Calu3 (cell line): ENCODE results near the gene ABHD15. TPM values are rescaled to one million over a fixed set of nuclear protein-coding genes. Genes with fewer than 3 reads are reported as not detected.

ENCODE experiments used
- BruUV-seq: library from RNA; stranded (reverse); fragments of 400-500 nt; replicated peaks from 2 replicates; lab custom pipeline; 2021; lab: Mats Ljungman, UMichigan
- CTCF ChIA-PET: fragments of 300-600 bp; sonication (Branson Sonifier 250); formaldehyde crosslinking; loops from one replicate; lab custom pipeline; 2022; ENCODE audit warnings: antibody characterized with exemption; lab: Charles Lee
- DNase-seq: peaks from one replicate; pipeline ENCODE4 v3.0.0; 2022
- H3K27ac Mint-ChIP-seq: one replicate; pipeline ENCODE4 v1.8.0; 2022; ENCODE audit warnings: mixed read lengths; ENCODE audit not compliant: unreplicated experiment
- H3K27me3 Mint-ChIP-seq: one replicate; pipeline ENCODE4 v1.8.0; 2022; ENCODE audit warnings: mixed read lengths; ENCODE audit not compliant: unreplicated experiment
- H3K36me3 Mint-ChIP-seq: one replicate; pipeline ENCODE4 v1.8.0; 2022; ENCODE audit warnings: mild to moderate bottlenecking, moderate library complexity, mixed read lengths; ENCODE audit not compliant: insufficient read depth, unreplicated experiment
- H3K4me1 Mint-ChIP-seq: one replicate; pipeline ENCODE4 v1.8.0; 2022; ENCODE audit warnings: mild to moderate bottlenecking, low read depth, mixed read lengths; ENCODE audit not compliant: unreplicated experiment
- H3K4me3 Mint-ChIP-seq: one replicate; pipeline ENCODE4 v1.8.0; 2022; ENCODE audit warnings: mild to moderate bottlenecking, low read depth, moderate library complexity, mixed read lengths; ENCODE audit not compliant: unreplicated experiment
- H3K9me3 Mint-ChIP-seq: one replicate; pipeline ENCODE4 v1.8.0; 2022; ENCODE audit warnings: low read depth, mixed read lengths; ENCODE audit not compliant: unreplicated experiment
- CTCF ChIP-seq: fragments of 200-600 bp; IDR thresholded peaks from one replicate; pipeline ENCODE4 v1.8.0; 2022; ENCODE audit warnings: antibody characterized with exemption; ENCODE audit not compliant: unreplicated experiment
- intact Hi-C: fragments of 100-400 bp; cut with micrococcal nuclease; formaldehyde crosslinking; loops from one replicate; pipeline ENCODE4 v1.10.0; 2022; ENCODE audit not compliant: unreplicated experiment
- total RNA-seq: library from RNA; stranded (reverse); gene quantifications from 2 replicates; pipeline ENCODE4 v1.2.3, GENCODE V29; 2022

ABHD15 gene
- total RNA-seq, 1 experiment from 2014 or later = 12.5 TPM

DNA sequence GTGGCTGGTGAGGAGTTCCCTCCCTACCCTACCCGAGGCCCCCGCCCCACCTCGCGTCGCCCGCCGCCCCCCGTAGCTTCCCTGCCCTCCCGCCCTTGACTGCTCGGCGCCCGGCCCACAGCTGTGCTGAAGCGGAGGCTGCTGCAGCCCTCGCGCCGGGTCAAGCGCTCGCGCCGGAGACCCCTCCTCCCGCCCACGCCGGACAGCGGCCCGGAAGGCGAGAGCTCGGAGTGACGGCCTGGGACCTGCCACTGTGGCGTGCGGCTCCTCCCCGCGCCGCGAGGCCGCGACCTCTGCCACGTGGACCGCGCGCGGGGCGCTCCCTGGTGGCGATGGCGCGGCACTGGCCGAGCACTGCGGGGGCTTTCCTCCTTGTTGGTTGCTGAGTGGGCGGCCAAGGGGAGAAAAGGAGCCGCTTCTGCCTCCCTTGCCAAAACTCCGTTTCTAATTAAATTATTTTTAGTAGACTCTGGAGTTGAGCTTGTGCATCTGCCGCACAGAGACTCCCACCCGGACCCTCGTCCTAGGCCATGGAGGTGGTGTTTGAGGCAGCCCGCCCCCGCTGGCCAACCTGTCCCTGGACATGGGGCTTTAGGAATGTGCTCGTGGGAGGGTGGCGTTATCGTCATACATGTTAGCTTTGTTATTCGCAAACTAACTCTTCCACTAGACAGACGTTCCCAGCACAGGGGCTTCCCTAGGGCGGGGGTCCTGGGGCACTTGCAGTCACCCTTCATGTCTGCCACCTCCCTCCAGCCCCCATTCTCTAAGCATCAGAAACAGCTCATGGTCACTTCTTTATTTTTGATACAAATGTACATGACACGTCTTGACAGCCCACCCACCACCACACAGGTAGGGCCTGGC, 6.1 kb upstream of the ABHD15 start:
- no TSS peak for BruUV-seq
- Mint-ChIP-seq H3K4me3 (peak overlapping the region; percentile 18), H3K36me3 (peaks cover 42% of the 10 kb centered on the region), H3K27me3 (no peaks in the 10 kb centered on the region), H3K4me1 (no peaks in the 10 kb centered on the region), H3K27ac (no peak overlapping the region), H3K9me3 (no peaks in the 10 kb centered on the region)
- DNase-seq = no peak
- TF ChIP-seq CTCF = no peak
- CTCF ChIA-PET = interaction anchor here (0.6 kb wide), 1 partner anchor 1278 kb away, joined by 3 read pairs; no protein-coding TSS in a partner anchor
- intact Hi-C loops = no loop called here

GRCh38 chr17:29571883-29572681, 5.2 kb upstream of the ABHD15 start:
- TF ChIP-seq CTCF = no peak
- intact Hi-C loops = no loop called here
- Mint-ChIP-seq H3K27me3 (no peaks in the 10 kb centered on the region), H3K9me3 (no peaks in the 10 kb centered on the region), H3K36me3 (peaks cover 51% of the 10 kb centered on the region), H3K4me3 (no peak overlapping the region), H3K4me1 (no peaks in the 10 kb centered on the region), H3K27ac (no peak overlapping the region)
- CTCF ChIA-PET = no interaction called here
- no TSS peak for BruUV-seq
- DNase-seq = no peak

- H3K27me3 Mint-ChIP-seq = no peaks in the 10 kb centered on the region
- H3K36me3 Mint-ChIP-seq = peaks cover 57% of the 10 kb centered on the region
- no peaks in the 10 kb centered on the region for H3K9me3 Mint-ChIP-seq
- CTCF ChIA-PET = interaction anchor here (0.5 kb wide), 1 partner anchor 8 kb away, joined by 3 read pairs; no protein-coding TSS in a partner anchor
- TF ChIP-seq CTCF = no peak
- no peak overlapping the region for H3K4me3 Mint-ChIP-seq
- H3K4me1 Mint-ChIP-seq = no peaks in the 10 kb centered on the region
- H3K27ac Mint-ChIP-seq = no peak overlapping the region
- BruUV-seq = no TSS peak
- DNase-seq = no peak
- intact Hi-C loops = no loop called here
Measured at GRCh38 chr17:29571486-29571882, 4.6 kb upstream of the ABHD15 start.

- Mint-ChIP-seq H3K27me3 (no peaks in the 10 kb centered on the region), H3K27ac (no peak overlapping the region), H3K36me3 (peaks cover 57% of the 10 kb centered on the region), H3K4me1 (no peaks in the 10 kb centered on the region), H3K9me3 (no peaks in the 10 kb centered on the region), H3K4me3 (peak overlapping the region; percentile 19)
- intact Hi-C loops = no loop called here
- TF ChIP-seq CTCF = no peak
- TSS peak; percentile 48 for BruUV-seq
- DNase-seq = no peak
- CTCF ChIA-PET = interaction anchor here (0.9 kb wide), 1 partner anchor 361 kb away, joined by 3 read pairs; no protein-coding TSS in a partner anchor
Measured at GRCh38 chr17:29570521-29570920, 3.7 kb upstream of the ABHD15 start.
